Left kidney (tissue), 2 donors: ENCODE results near the gene VWC2. TPM values are rescaled to one million over a fixed set of nuclear protein-coding genes. Genes with fewer than 3 reads are reported as not detected.
"Not testable (repeated sequence)": the region's sequence is repeated elsewhere in the genome, so short reads cannot be mapped to it uniquely, and the experiment has no call there.

Source experiments
- DNase-seq: peaks from one replicate; pipeline ENCODE4 v3.0.0-alpha.2; 2013
- polyA plus RNA-seq: library from polyadenylated mRNA; unstranded; fragments of 120-200 nt; gene quantifications from one replicate; pipeline ENCODE4 v1.2.1, GENCODE V29; 2013; ENCODE audit not compliant: insufficient read length

The VWC2 gene
- polyA plus RNA-seq, 1 donor: 1.1 TPM

- no peak for DNase-seq
Observed at GRCh38 chr7:49850921-49851613, 77.6 kb downstream of the VWC2 start.

DNA sequence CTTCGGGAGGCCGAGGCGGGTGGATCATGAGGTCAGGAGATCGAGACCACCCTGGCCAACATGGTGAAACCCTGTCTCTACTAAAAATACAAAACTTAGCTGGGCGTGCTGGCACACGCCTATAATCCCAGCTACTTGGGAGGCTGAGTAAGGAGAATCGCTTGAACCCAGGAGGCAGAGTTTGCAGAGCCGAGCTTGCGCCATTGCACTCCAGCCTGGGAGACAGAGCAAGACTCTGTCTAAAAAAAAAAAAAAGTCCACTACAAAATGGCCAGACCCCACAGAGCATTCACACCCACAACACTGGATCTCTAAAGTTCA, 78.1 kb downstream of the VWC2 start:
- not testable (repeated sequence) for DNase-seq

DNA sequence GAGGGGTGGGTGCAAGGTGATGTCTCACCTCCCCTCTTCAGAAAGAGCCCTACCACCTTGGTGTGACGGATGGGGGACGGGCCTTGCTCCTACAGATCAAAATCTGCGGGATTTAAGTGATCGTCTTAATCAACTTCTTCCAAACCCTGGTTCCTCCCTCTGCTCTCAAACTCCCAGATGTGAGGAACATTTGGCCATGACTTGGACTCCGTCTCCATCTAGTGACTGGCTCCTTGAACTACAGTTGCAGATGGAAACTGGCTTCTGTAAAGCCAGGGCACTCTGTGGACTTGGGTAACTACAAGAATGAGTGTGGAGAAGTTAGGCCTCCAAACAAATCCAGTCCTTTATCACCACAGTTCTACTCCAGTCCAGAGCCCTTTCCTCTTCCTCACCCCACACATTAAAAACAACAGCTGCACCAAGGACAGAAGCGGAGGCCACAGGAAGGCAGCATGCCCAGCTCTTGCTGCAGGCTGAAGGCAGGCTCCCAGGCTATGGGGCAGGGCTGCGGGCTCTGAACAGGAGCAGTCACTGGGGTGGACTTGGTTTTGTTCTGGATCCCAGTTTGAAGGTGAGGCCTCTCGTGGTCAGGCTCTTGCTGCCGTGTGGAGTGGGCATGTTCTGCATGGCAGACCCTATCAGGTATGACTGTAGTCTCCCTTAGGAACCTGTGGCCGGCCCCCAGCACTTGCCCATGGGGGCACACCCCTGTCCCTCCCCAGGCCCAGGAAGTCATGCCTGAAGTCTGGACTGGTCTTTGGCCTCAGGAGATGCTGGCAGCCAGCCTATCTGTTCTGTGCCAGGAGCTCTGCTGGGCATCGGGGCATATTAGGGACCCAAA, 79.4 kb downstream of the VWC2 start:
- peak; percentile 69 for DNase-seq

DNA sequence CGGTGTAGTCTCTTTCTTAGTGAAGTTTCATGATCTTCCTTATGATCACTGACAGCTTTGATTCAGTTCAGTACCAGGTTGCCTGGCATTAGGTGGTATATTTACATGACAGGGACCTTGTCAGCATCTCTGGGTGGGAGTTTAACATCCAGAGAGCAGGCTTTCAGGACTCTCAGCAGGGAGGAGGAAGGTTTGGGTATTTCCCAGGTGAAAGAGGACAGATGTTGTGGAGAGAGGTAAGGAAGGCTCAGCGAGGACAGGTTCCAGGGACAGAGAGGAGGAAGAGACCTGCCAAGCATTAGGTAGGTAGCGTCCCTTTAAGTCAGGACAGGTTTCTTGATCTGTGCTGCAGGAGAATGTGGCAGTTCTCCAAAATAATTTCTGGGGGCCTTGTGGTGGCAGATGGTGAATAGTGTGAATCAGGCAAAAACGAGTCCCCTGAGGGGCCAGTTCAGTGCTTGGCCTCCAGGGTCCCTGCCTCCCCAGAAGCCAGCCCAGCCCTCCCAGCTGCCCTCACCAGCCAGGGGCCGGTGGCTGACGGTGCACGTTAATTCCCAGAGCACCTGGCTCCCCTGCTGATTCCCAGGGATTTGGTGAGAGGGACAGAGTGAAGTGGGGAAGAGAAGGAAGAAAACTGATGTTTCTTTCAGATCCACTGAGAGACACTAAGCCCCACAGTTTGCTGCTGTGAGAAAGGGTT, 82.0 kb downstream of the VWC2 start:
- no peak for DNase-seq

- no peak for DNase-seq
Observed at GRCh38 chr7:49860293-49860692, 86.9 kb downstream of the VWC2 start.

DNA sequence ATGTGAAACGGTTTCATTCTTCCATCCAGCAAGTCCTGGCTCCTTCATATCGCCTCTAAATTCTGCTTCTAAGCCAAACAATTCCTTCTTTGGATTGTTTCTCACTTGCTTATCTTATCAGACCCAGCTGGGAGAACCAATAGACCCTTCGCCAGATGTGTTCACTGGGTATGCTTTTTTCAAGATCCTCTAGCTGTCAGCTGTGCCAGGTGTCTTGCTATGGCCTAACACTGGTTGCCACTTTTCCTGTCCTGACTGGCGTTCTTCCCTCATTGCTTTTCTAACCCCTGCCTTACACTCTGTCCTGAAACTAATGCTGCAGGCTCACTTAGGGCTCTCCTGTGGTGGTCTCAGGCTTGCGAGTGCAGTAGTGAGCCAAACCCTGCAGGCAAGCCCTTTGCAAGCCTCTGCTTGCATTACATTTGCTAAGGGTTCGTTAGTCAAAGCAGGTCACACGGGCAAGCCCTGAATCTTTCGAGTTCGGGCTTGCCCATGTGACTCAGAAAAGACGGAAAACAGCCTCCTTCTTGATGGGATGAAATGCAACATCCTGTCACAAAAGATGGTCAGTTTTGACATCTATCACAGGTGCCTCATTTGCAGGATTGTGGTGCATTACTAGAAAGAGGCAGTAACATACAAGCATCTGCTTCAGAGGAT, 92.8 kb downstream of the VWC2 start:
- no peak for DNase-seq

DNA sequence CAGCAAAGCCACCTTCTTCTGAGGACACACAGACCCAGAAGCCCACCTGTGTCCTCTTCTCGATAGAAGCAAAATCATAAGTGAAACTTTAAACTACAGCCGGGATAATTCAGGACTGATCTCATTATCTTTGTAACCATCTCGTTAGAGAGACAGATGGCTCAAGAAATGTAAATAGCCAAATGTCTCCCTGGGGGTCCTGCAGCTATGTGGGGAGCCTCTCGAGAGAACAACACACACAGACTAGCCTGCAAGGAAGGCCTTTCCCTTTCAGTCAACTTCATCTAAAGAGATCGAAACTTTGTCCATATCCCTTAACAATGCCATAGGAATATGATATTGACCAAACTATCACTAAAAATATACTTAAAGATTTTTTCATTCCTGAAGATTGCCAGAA, 93.5 kb downstream of the VWC2 start:
- DNase-seq: no peak

DNA sequence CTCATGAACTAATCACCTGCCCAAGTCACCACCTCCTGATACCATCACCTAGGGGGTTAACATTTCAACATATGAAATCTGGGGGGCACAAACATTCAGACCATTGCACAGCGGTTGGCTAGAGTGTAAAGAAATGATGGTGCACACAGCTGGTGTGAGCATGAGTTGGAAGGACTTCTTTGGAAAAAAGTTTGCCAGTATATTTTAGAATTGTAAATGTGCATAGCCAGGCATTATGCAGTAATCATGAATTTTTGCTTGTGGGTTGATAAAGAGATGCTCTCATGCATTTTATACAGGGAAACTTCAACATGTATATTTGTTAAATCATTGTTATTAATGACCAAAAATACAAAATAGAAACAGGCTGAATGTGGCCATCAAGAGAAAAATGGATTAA, 100.0 kb downstream of the VWC2 start:
- DNase-seq: no peak

DNA sequence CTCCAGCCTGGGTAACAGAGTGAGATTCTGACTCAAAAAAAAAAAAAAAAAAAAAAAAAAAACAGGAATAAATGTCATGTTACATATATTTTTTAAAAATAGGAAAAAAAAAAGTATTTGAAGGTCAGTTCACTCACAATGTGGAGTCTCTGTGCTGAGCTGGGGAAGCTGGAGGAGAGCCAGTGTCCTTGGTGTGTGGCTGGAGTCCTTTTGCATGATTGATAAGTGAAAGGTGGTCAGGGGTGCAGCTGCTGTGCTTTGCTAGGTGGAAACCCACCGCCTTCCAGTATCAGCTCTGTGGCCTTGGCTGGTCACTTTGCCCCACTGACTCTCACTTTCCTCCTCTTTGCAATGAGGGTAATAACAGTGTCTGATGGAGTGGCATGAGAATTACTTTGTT, 101.9 kb downstream of the VWC2 start:
- DNase-seq: no peak

- DNase-seq: no peak
Observed at GRCh38 chr7:49876202-49876601, 102.8 kb downstream of the VWC2 start.

DNA sequence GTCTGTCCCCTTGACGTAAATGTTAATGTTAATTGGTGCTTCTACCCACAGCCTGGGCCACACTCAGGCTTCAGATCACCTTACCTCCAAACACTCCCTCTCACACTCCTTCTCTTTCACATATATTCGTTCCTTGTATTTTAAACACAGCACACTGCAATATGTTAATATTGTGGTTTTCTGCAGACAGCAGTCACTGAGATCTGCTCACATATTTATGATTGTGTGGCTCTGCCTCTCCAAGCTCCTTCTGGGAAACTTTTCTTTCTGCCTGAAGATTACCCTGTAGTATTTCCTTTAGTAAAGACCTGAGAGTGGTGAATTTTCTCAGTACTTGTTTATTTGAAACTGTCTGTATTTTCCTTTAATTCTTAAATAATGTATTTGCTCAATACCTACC, 104.7 kb downstream of the VWC2 start:
- DNase-seq: no peak

- DNase-seq: no peak
Observed at GRCh38 chr7:49878627-49879026, 105.2 kb downstream of the VWC2 start.

GRCh38 chr7:49883933-49884332, 110.5 kb downstream of the VWC2 start:
- DNase-seq: no peak

DNA sequence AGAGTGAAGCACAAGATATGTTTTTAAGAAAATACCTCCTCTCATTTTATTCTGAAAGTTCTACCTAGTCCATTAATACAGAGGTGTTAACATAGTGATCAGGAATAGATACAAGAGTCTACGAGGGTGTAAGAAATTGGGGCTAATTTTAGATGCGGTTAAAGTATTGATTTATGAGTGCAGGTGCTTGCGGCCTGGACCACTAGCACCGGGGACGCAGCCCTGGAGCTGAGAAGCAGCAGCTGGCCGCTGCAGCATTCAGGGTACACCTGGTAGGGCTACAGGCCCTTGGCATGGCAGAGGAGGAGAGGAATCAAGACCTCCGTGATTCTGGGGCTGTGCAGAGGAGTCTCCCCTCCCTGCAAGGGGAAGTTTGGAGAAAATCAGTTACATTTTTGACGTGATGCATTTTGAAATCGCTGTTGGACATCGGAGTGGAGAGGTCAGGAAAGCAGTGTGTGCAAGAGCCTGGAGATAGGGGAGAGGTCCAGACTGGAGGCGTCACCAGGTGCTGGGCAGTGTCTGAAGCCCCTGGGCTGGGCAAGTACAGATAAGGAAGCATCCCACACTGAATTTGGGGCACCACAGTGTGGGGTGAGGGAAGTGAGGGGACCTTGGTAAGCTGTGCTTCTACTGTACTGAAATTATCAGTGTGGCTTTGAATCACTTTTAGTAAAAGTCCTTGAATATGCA, 112.3 kb downstream of the VWC2 start:
- no peak for DNase-seq

DNA sequence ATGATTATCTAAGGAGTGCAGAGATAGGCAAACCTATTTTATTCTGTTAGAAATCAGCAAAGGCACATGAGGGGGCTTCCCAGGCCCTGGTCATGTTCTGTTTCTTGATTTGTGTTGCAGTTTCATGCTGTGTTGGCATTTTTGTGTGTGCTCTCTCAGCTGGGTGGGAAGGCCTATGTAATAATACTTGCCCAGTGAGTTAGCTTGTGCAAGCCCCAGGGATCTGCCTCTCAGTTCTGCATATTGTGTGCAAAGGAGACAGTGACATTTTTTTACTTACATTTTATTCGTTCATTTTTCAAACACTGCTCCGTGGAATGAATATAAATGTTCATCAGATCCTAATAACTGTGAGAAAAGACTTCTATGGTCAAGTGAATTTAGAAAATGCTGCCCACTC, 119.0 kb downstream of the VWC2 start:
- no peak for DNase-seq

- DNase-seq: no peak
Observed at GRCh38 chr7:49893131-49893530, 119.7 kb downstream of the VWC2 start.

DNA sequence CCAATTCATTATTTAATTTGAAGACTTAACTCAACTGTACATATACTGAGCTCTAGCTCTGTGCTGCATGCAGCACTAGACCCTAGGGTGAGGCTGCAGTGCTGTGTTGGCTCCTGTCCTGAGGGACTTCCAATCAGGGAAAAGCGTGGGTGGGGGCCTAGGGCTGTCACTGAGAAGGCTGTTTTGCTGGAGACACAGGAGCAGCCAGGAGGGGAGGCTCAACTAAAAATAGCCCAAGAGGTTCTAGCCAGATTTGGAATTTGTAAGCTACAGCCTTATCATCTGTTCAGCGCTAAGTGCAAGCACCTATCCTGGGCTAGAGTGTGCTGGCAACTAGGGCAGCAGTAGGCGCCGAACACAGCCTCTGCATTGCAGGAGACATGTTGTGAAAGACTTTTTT, 121.1 kb downstream of the VWC2 start:
- no peak for DNase-seq

GRCh38 chr7:49911909-49912308, 138.5 kb downstream of the VWC2 start:
- no peak for DNase-seq

DNA sequence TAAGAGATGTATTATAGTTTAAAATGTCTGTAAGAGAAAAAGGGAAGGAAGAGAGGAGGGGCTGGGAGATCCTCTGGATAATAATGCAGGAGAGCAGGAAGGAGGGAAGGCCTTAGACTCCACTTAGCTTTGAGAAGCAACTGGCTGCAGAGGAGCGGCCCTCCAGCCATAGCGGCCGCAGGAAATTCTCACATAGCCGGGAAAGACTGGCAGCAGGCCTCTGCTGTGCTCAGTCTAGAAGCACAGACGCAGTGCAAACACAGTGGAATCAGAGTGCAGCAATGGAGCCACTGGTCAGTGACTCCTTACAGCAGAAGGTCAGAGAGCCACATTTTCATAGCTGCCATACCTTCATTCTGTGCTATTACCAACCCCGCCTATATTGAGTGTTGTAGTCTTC, 153.3 kb downstream of the VWC2 start:
- DNase-seq: no peak

- no peak for DNase-seq
Observed at GRCh38 chr7:49927631-49928030, 154.2 kb downstream of the VWC2 start.

DNA sequence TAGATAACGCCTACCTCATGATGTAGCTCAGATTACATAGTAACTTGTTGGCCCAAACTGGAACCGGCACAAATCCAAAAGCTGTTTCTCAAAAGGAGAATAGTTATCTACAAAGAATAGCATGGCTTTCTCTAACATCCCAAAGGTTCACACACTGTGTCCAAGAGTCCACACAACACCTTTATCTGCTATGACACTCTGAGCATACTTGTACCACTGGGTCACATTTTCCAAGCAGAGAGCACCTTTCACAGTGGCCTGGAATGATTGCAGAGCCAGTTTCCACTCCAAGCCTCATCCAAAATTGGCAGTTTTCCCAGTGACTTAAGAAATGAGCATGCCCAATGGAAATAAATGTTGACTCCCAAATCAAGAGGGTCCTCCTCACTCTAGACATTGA, 155.3 kb downstream of the VWC2 start:
- no peak for DNase-seq

GRCh38 chr7:49931627-49932026, 158.2 kb downstream of the VWC2 start:
- no peak for DNase-seq
